ENCODE results near the gene LIMK2.
"Not testable (repeated sequence)": the region's sequence is repeated elsewhere in the genome, so short reads cannot be mapped to it uniquely, and the experiment has no call there.

- not testable (repeated sequence) for TF ChIP-seq POLR2A (IDR thresholded peaks at IDR 0.05)
- TF ChIP-seq, protein P1, sequence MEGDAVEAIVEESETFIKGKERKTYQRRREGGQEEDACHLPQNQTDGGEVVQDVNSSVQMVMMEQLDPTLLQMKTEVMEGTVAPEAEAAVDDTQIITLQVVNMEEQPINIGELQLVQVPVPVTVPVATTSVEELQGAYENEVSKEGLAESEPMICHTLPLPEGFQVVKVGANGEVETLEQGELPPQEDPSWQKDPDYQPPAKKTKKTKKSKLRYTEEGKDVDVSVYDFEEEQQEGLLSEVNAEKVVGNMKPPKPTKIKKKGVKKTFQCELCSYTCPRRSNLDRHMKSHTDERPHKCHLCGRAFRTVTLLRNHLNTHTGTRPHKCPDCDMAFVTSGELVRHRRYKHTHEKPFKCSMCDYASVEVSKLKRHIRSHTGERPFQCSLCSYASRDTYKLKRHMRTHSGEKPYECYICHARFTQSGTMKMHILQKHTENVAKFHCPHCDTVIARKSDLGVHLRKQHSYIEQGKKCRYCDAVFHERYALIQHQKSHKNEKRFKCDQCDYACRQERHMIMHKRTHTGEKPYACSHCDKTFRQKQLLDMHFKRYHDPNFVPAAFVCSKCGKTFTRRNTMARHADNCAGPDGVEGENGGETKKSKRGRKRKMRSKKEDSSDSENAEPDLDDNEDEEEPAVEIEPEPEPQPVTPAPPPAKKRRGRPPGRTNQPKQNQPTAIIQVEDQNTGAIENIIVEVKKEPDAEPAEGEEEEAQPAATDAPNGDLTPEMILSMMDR (IDR thresholded peaks at IDR 0.05): not testable (repeated sequence)
Observed at GRCh38 chr22:31205059-31205458, 7.0 kb upstream of the LIMK2 start.

Measured in stomach (tissue), 4 donors.